Smooth muscle cell of the brain vasculature (primary cell): ENCODE results near the gene SHC3.

ENCODE experiments used
- DNase-seq: peaks from one replicate; pipeline ENCODE4 v3.0.0-alpha.2; 2012; ENCODE audit warnings: low read depth, low spot score

The SHC3 gene

DNA sequence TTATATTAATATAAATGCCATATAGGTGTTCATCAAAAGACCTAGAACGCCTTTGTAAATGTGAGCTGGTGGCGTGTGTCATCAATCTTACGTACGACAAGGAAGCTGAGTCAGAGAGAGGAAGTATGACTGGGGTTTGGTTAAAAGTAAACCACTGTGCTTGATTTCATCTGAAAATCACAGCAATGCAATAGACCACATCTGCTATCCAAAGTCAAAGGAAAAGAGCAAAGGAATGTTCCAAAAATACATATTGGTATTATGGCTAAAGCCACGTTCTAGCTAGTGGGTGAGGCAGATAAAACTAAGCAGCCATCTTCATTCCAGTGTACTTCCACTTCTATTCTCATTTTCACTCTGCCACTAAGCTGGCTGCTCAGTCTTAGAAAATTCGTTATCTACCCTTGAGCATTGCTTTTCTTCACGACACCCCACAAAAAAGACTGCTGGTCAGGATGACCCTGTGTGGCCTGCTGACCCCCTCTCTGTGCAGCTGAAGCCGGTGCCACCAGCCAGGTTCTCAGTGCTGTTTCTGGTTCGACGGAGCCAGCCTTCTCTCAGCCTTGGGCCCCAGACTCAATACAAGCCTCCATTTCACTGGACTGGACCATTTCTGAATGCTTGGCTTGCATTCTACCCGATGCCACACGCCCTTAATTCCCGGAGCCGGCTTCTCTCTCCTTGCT, 23.8 kb downstream of the SHC3 start:
- DNase-seq: no peak

DNA sequence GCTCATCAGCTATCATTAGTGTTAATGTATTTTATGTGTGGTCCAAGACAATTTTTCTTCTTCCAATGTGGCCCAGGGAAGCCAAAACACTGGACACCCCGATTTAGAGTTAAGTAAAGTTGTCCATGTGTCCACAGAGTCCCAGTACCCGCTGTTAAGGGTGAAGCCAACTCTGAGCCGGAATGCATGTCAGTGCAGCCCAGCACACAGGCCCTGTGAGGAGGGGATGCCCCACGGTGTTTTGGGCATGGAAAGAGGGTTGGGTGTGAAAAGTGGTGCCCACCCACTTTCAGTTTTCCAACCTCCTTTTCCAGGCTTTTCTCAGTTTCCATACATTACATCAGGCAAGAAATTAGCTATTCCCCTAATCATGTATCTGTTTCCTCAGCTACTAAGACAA, 24.4 kb downstream of the SHC3 start:
- no peak for DNase-seq

DNA sequence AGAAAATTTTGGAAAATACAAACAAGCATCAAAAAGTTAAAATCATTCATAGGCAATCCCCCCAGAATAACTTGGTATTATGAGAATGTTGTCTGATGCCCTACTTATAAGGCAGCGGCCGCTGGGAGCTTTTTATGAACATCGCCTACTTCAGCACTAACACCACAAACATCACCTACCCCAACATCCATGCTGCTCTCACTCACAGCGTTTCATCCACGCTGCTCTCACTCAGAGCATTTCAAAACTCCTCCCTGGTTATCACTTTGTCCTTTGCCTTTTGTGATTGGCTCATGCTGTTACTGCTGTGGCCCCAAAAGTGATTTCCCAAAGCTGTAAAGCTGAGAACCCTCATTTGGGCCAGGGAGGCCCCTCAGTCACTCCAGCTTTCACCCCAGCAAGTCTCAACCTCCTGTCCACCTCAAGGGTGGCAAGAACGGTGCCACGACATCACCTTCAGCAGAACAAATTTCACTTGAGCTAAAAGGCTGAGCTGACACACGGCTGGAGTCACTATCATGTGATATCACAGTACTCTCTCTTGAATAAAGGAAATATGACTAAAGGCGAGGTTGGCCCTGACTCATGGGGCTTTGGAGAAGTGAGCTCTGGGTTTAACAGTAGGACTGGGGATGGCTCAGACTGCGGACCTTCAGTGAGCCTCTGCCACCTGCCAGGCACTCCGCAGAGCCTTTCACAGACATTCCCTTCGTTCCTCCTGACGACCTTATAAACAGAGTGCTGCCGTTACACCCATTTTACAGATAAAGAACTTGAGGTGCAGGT, 25.2 kb downstream of the SHC3 start:
- DNase-seq: no peak

DNA sequence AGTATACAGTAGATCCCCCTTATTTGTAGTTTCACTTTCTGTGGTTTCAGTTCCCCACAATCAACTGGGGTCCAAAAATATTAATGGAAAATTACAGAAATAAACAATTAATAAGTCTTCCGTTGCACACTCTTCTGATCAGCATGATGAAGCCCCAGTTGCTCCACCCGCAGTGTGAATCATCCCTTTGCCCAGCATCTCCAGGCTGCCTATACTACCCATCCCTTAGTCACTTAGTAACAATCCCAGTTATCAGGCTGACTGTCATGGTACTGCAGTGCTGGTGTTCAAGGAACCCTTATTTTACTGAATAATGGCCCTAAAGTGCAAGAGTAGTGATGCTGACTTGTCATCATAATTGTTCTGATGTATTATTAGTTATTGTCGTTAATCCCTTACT, 28.9 kb downstream of the SHC3 start:
- DNase-seq: no peak

GRCh38 chr9:89145097-89145496, 33.5 kb downstream of the SHC3 start:
- DNase-seq: no peak

- DNase-seq: no peak
Observed at GRCh38 chr9:89144238-89144637, 34.4 kb downstream of the SHC3 start.

DNA sequence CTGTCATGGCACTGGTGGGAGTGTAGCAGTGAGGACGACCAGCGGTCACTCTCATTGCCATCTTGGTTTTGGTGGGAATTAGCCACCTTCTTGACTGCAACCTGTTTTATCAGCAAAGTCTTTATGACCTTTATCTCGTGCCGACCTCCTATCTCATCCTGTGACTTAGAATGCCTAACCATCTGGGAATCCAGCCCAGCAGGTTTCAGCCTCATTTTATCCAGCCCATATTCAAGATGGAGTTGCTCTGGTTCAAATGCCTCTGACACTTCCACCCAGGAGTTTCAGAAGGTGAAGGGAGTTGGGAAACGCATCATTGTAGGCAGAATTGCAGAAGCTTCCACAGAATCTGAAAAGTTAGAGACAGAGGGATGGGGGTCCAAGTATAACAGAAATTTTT, 35.4 kb downstream of the SHC3 start:
- no peak for DNase-seq

DNA sequence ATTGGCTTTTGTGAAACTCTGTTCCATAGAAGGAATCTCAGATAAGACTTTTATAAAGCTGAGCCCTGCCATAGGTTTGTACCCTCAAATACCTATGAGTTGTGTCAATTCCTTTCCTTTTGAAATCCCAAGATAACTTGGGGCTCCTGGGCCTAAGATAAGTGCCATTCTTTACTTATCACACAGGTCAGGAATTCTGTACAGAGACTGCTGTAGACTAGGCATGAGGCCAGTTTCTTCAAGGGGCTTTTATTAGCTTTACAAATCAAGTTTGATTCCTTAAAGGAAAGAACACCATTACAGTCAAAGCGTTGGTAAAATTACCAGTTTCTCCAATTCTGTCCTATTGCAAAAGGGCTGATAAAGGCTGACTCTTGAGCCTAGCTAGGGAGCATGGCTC, 39.2 kb downstream of the SHC3 start:
- DNase-seq: no peak

DNA sequence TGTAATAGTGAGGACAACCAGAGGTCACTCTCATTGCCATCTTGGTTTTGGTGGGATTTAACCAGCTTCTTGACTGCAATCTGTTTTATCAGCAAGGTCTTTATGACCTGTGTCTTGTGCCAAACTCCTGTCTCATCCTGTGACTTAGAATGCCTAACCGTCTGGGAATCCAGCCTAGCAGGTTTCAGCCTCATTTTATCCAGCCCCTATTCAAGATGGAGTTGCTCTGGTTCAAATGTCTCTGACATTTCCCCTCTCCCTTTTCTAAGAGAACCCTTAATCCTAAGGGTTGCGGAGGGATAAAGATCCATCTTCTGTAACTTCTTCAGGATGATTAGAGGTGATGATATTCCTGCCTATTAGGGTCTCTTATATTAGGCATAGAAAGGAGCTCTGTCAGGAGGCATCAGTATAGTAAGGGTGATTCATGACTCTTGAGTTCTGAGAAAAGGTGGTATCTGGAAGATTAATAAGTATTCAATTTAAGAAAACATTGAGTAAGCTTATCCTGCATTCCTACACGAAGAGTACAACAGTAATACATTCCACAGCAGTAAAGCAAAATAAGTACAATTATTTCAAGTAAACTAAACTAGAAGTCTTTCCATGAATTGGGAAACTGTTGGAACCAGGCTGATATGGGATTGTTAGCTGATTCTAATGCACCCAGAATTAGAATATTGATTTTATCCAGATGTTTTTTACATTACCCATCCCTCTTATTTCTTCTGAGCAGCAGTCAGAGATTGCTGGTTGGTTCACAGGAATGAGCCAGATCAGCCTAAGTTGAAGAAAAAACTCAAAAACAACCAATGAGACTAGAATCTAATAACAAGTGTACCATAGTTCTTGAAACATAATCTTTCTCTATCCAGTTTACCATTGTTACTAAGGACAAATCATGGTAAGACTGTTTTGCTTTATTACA, 39.9 kb downstream of the SHC3 start:
- DNase-seq: no peak

DNA sequence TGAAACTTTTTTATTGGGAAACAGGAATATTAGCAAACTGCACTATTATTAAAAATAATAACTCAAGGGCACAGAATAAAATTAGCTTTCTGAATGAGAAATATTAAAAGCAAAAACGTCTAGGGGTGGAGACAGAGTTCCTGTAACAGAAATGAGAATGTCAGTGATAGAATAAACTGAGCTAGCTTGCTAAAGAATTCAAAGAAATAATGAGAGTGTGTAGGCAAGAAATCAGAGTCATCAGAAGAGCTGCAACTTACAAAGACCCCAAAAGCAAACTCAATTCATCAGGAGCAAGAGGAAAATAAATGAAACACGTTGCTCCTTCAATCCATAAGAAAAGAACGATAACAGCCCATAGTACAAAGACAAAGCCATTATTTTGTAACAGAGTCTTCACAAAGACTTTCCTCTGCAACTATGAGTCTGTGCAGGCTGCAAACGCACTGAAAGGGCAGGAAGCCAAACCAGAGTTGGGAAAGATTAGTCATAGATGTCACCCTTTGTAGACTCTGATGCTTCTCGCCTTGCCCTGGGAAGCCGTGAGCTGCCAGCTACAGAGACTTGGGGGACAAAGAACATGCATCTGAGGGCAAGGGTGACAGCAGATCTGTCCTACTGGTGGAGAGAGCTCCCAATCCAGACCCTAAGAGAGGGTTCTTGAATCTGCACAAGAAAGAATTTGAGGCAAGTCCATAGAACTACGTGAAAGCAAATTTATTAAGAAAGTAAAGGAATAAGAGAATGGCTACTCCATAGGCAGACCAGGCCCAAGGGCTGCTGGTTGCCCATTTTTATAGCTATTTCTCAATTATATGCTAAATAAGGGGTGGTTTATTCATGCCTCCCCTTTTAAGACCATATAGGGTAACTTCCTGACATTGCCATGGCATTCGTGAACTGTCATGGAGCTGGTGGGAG, 40.8 kb downstream of the SHC3 start:
- DNase-seq: peak; percentile 33

DNA sequence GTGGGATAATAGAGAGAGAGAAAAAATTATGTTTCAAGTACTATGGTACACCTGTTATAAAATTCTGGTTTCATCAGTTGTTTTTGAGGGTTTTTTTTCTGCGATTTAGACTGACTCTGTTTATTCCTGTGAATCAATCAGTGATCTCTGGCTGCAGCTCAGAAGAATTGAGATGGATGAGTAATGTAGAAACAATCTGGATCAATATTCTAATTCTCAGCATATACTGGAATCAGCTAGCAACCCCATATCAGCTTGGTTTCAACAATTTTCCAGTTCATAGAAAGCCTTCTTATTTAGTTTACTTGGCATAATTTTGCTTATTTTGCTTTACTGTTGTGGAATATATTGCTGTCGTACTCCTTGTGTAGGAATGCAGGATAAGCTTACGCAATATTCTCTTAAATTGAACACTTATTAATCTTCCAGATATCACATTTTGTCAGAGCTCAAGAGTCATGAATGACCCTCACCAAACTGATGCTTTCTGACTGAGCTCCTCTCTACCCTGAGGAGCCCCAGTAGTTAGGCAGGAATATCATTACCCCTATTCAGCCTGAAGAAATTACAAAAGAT, 42.9 kb downstream of the SHC3 start:
- DNase-seq: no peak

GRCh38 chr9:89134709-89135108, 43.9 kb downstream of the SHC3 start:
- no peak for DNase-seq

DNA sequence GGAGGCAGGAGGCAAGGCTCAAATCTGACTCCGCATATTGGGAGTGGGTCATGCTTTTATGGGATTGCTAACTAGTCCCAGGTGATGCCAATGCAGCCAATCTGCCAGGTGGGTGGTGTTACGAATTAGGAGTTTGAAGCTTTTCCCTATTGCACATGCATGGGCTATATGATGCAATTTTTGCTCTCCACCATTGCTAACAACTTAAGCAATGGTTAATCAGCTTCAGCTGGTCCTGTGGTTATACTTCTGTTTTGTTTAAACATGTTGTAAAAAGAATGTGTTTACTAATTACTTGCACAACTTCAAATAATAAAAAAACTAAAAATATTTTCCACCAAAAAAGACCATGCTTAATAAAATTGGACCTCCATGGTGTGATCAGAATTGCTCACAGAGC, 55.7 kb downstream of the SHC3 start:
- no peak for DNase-seq

GRCh38 chr9:89120704-89121103, 57.9 kb downstream of the SHC3 start:
- DNase-seq: no peak

DNA sequence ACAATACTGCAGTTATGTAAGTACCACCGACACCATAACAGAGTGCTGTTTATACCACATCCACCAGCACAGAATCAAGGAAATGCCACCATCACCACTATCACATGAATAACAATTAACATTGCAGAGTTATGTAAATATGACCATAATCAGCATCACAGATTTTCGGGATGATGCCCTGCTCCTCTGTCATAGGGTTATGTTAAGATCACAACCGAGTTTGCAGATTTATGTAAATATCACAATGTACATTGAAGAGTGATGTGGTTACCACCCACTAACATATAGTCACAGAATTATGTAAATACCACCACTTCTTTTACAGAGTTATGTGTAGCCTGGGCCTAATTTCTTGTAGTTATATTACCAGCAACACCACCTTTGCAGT, 61.8 kb downstream of the SHC3 start:
- no peak for DNase-seq

GRCh38 chr9:89116064-89116804, 62.4 kb downstream of the SHC3 start:
- no peak for DNase-seq

DNA sequence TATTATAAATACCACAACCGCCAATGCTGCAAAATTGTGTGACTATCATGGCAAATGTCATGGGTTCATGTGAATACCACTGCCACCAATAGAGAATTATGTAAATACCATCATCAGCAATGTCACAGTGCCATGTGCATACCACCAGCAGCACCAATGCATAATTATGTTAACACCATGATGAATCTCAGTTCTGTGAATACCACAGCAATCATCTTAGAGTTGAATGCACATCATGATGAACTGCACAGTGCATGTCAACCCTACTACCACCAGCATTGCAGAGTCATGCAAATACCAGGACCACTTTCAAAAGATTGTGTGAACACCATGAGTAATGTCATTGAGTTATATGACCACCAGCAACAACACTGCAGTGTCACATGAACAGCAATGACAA, 63.2 kb downstream of the SHC3 start:
- no peak for DNase-seq

- DNase-seq: no peak
Observed at GRCh38 chr9:89114741-89115140, 63.9 kb downstream of the SHC3 start.

DNA sequence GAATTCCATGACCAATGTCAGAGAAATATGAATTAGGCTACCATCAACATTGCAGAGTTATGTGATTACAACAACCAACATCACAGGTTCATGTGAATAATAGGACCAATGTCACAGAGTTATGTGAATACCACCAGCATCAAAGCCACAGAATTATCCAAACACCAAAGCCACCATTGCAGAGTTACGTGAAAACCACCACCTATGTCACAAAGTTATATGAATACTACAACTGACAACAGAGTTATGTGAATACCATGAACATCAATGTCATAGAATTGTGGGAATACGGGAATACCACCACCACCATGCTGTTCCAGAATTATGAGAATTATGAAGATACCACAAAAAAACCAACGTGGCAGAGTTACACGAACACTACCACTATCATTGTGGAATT, 64.8 kb downstream of the SHC3 start:
- DNase-seq: no peak

DNA sequence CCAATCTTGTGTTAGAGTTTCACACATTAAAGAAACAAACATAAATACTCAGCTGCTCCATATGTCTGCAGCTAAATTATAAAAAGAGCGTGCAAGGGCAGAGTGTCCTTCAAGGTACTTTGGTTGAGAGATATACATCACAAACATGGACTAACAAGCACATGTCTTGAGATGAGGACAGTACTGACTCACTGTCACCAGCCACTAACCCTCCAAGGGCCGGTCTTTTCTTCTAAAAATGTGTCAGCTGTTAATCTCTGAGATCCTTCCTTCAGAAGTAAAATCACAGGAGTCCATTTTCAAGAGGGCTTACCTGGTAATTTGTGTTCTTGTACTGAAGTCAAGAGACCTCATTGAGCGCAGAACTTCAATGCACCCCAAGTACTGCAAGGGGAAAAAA, 66.4 kb downstream of the SHC3 start:
- no peak for DNase-seq
